HCT116 (cell line): ENCODE data around the gene COX10. TPM values are rescaled to one million over a fixed set of nuclear protein-coding genes. Genes with fewer than 3 reads are reported as not detected.

Experiments used
- ATAC-seq: fragments of 200-7000 bp; cut with Tn5 transposase; 2 replicates; pipeline ENCODE4 v1.9.1; 2020; ENCODE audit warnings: mild to moderate bottlenecking, moderate library complexity
- BruUV-seq: library from RNA; stranded (reverse); fragments of 400-500 nt; replicated peaks from 2 replicates; lab custom pipeline; 2021; lab: Mats Ljungman, UMichigan
- CTCF ChIA-PET: fragments of 300-600 bp; sonication (Branson Sonifier 250); formaldehyde crosslinking; loops from one replicate; lab custom pipeline; 2021; ENCODE audit warnings: antibody characterized with exemption; lab: Charles Lee
- POLR2A ChIA-PET: fragments of 300-600, 350-600 bp; sonication (Branson Sonifier 250); formaldehyde crosslinking; loops from one replicate; lab custom pipeline; 2021; ENCODE audit warnings: antibody characterized with exemption; lab: Charles Lee
- RAD21 ChIA-PET, 2 experiments: fragments of 300-600 bp; sonication (Branson Sonifier 250); formaldehyde crosslinking; loops; one replicate each; lab custom pipeline; 2023; ENCODE audit warnings: low total read pairs in 2 of 2; ENCODE audit not compliant: uncharacterized antibody in 2 of 2, unreplicated experiment in 2 of 2, low non-redundant PET in 1 of 2; lab: Charles Lee
- DNase-seq: peaks from one replicate; pipeline ENCODE4 v3.0.0-alpha.2; 2010; ENCODE audit warnings: low read depth, low spot score
- H2AFZ ChIP-seq: fragments of 200-600 bp; shearing (Covaris generic), sonication (generic); 2 replicates; pipeline ENCODE4 v1.6.1; 2017; ENCODE audit warnings: low read depth, mixed run types, mixed read lengths, antibody characterized with exemption, low read length; ENCODE audit not compliant: poor library complexity, severe bottlenecking
- H3K27ac ChIP-seq: 2 replicates; pipeline ENCODE4 v1.5.1; 2012; ENCODE audit warnings: low read depth, low read length
- H3K27me3 ChIP-seq: fragments of 200-600 bp; sonication (generic); 2 replicates; pipeline ENCODE4 v1.6.1; 2016; ENCODE audit warnings: mixed run types, low read length, mixed read lengths; ENCODE audit not compliant: insufficient read depth
- H3K36me3 ChIP-seq, 2 experiments: fragments of 200-500 bp in 1 of 2; fragments of 200-600 bp in 1 of 2; sonication (Bioruptor generic) in 1 of 2; sonication (generic) in 1 of 2; 2 replicates each; pipeline versions ENCODE4 v1.5.1 to v1.6.1; 2014 to 2016; ENCODE audit warnings: low read length in 2 of 2, inconsistent platforms in 1 of 2, mixed read lengths in 1 of 2, mixed run types in 1 of 2; ENCODE audit not compliant: insufficient read depth in 2 of 2, control insufficient read depth in 1 of 2
- H3K4me1 ChIP-seq, 2 experiments: fragments of 200-600 bp in 1 of 2; sonication (generic) in 1 of 2; 2 replicates each; pipeline versions ENCODE4 v1.5.1 to v1.6.1; 2012 to 2017; ENCODE audit warnings: low read length in 2 of 2, inconsistent platforms in 1 of 2, mild to moderate bottlenecking in 1 of 2, mixed read lengths in 1 of 2, mixed run types in 1 of 2, moderate library complexity in 1 of 2; ENCODE audit not compliant: insufficient read depth in 2 of 2, control insufficient read depth in 1 of 2
- H3K4me2 ChIP-seq: fragments of 200-600 bp; sonication (generic); 2 replicates; pipeline ENCODE4 v1.6.1; 2017; ENCODE audit warnings: mixed run types, low read length, mixed read lengths
- H3K4me3 ChIP-seq, 2 experiments: fragments of 200-600 bp in 1 of 2; sonication (generic) in 1 of 2; replicated peaks in 1 of 2; 2 replicates each; pipeline ENCODE4 v1.5.1; 2011 to 2016; ENCODE audit warnings: low read length in 2 of 2, control low read depth in 1 of 2, low read depth in 1 of 2, mild to moderate bottlenecking in 1 of 2, mixed read lengths in 1 of 2, mixed run types in 1 of 2
- H3K79me2 ChIP-seq: fragments of 200-600 bp; sonication (generic); 2 replicates; pipeline ENCODE4 v1.6.1; 2017; ENCODE audit warnings: mild to moderate bottlenecking, mixed run types, low read length, moderate library complexity, mixed read lengths; ENCODE audit not compliant: insufficient read depth
- H3K9ac ChIP-seq: fragments of 200-600 bp; sonication (generic); 2 replicates; pipeline ENCODE4 v1.6.1; 2016; ENCODE audit warnings: low read length, mixed read lengths
- H3K9me2 ChIP-seq: fragments of 200-600 bp; sonication (generic), shearing (Covaris generic); 2 replicates; pipeline ENCODE4 v1.6.1; 2017; ENCODE audit warnings: mixed run types, mild to moderate bottlenecking, moderate library complexity; ENCODE audit not compliant: insufficient read depth
- H3K9me3 ChIP-seq, 2 experiments: fragments of 200-500 bp in 1 of 2; fragments of 200-600 bp in 1 of 2; sonication (Bioruptor generic) in 1 of 2; sonication (generic) in 1 of 2; 2 replicates each; pipeline ENCODE4 v1.6.1; 2014 to 2017; ENCODE audit warnings: low read length in 2 of 2, mixed read lengths in 2 of 2, inconsistent platforms in 1 of 2, low read depth in 1 of 2, mild to moderate bottlenecking in 1 of 2, mixed run types in 1 of 2, moderate library complexity in 1 of 2; ENCODE audit not compliant: control insufficient read depth in 1 of 2, insufficient read depth in 1 of 2
- H4K20me1 ChIP-seq: fragments of 200-600 bp; sonication (generic), shearing (Covaris generic); 2 replicates; pipeline ENCODE4 v1.6.1; 2017; ENCODE audit warnings: mixed run types, mild to moderate bottlenecking, moderate library complexity; ENCODE audit not compliant: insufficient read depth
- ELF1 ChIP-seq: IDR thresholded peaks from 2 replicates; pipeline ENCODE4 v1.6.1; 2012; ENCODE audit warnings: low read depth, borderline replicate concordance
- FOSL1 ChIP-seq: IDR thresholded peaks from 2 replicates; pipeline ENCODE4 v1.6.1; 2012; ENCODE audit warnings: low read depth
- POLR2A ChIP-seq: IDR thresholded peaks from 2 replicates; pipeline ENCODE4 v1.7.0; 2011; ENCODE audit warnings: borderline replicate concordance; ENCODE audit not compliant: insufficient read depth, insufficient read length; ENCODE audit errors: extremely low read depth
- POLR2AphosphoS5 ChIP-seq: IDR thresholded peaks from 2 replicates; pipeline ENCODE4 v1.6.1; 2011; ENCODE audit warnings: mild to moderate bottlenecking, low read depth, low read length, moderate library complexity
- RAD21 ChIP-seq: IDR thresholded peaks from 2 replicates; pipeline ENCODE4 v1.6.1; 2012; ENCODE audit warnings: low read depth, mild to moderate bottlenecking
- SIN3A ChIP-seq: IDR thresholded peaks from 2 replicates; pipeline ENCODE4 v1.6.1; 2012; ENCODE audit warnings: low read depth
- intact Hi-C: fragments of 100-400 bp; cut with micrococcal nuclease; formaldehyde crosslinking; loops from 2 replicates; pipeline ENCODE4 v1.10.0; 2022
- total RNA-seq: library from RNA; stranded (reverse); gene quantifications from one replicate; pipeline ENCODE4 v1.2.1, GENCODE V29; 2021; ENCODE audit not compliant: unreplicated experiment
- TF ChIP-seq, protein P1 (sequence below): IDR thresholded peaks from 2 replicates; pipeline ENCODE4 v1.6.1; 2011; ENCODE audit warnings: mild to moderate bottlenecking, low read length, moderate library complexity; ENCODE audit not compliant: insufficient replicate concordance; ENCODE audit errors: extremely low read depth
- TF ChIP-seq, protein P2 (sequence below): IDR thresholded peaks from 2 replicates; pipeline ENCODE4 v1.6.1; 2012
- TF ChIP-seq, protein P3 (sequence below), 3 experiments: fragments of 200-600 bp in 1 of 3; sonication (generic) in 1 of 3; IDR thresholded peaks in 2 of 3; conservative IDR thresholded peaks in 1 of 3; 2 replicates each; pipeline ENCODE4 v1.5.1; 2012 to 2017; ENCODE audit warnings: low read depth in 2 of 3, low read length in 2 of 3, antibody characterized with exemption in 1 of 3, borderline replicate concordance in 1 of 3, control low read depth in 1 of 3, mild to moderate bottlenecking in 1 of 3, mixed read lengths in 1 of 3, mixed run types in 1 of 3, moderate library complexity in 1 of 3; ENCODE audit not compliant: insufficient read depth in 1 of 3

Gene COX10
- total RNA-seq, 1 experiment from 2014 or later, result 22.4 TPM

DNA sequence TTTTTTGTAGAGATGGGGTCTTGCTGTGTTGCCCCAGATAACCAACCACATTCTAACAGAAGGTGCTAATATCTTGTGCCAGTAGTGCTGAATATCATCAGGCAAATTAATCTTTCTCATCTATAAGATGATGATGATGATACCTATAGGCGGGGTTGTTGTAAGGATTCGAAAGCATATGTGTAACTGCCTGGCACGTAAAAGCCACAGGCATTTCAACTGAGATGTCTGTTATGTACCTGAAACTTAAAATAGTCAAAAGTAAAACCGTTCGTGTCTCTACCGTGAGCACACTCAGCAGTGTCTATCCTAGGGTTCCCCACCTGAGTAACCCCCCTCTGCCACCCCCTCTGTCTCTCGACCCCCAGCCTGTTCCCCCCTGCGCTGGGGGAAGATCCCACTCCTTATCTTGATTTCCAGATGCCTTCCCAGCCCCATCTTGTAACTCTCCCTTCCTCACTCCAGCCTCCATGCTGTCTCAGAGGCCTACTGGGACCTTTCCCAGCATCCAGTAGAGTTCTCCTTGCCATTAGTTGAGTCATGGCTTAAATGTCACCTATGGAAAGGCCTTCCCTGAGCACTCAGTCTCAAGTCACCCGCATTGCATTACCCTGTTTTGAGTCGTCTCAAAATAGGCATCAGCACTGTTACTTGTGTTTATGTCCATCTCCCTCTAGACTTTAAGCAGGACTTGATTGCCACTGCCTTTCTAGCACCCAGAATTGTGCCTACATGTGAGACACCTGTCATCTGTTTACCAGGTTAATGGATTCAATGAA is 133.3 kb downstream of the COX10 start:
- H3K79me2 ChIP-seq, result no peaks in the 10 kb centered on the region
- peaks cover 12 to 24% of the 10 kb centered on the region in 2 experiments for H3K4me1 ChIP-seq
- no peak overlapping the region for H3K27ac ChIP-seq
- H3K4me2 ChIP-seq, result no peak overlapping the region
- H3K9me2 ChIP-seq, result no peaks in the 10 kb centered on the region
- BruUV-seq, result no TSS peak
- H2AFZ ChIP-seq, result no peak overlapping the region
- no peak for TF ChIP-seq ELF1
- no peak for TF ChIP-seq SIN3A
- no peak for TF ChIP-seq POLR2A
- TF ChIP-seq, protein P1, sequence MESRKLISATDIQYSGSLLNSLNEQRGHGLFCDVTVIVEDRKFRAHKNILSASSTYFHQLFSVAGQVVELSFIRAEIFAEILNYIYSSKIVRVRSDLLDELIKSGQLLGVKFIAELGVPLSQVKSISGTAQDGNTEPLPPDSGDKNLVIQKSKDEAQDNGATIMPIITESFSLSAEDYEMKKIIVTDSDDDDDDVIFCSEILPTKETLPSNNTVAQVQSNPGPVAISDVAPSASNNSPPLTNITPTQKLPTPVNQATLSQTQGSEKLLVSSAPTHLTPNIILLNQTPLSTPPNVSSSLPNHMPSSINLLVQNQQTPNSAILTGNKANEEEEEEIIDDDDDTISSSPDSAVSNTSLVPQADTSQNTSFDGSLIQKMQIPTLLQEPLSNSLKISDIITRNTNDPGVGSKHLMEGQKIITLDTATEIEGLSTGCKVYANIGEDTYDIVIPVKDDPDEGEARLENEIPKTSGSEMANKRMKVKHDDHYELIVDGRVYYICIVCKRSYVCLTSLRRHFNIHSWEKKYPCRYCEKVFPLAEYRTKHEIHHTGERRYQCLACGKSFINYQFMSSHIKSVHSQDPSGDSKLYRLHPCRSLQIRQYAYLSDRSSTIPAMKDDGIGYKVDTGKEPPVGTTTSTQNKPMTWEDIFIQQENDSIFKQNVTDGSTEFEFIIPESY, result no peak
- TF ChIP-seq POLR2AphosphoS5, result no peak
- no peaks in the 10 kb centered on the region for H4K20me1 ChIP-seq
- no peak for ATAC-seq
- H3K36me3 ChIP-seq, result no peaks in the 10 kb centered on the region
- ChIA-PET POLR2A (no interaction called here), CTCF (no interaction called here), RAD21 (no interaction called here)
- no peaks in the 10 kb centered on the region for H3K27me3 ChIP-seq
- DNase-seq, result no peak
- H3K9me3 ChIP-seq, result no peaks in the 10 kb centered on the region
- intact Hi-C loops, result no loop called here
- H3K4me3 ChIP-seq, result no peak overlapping the region
- no peak overlapping the region for H3K9ac ChIP-seq

DNA sequence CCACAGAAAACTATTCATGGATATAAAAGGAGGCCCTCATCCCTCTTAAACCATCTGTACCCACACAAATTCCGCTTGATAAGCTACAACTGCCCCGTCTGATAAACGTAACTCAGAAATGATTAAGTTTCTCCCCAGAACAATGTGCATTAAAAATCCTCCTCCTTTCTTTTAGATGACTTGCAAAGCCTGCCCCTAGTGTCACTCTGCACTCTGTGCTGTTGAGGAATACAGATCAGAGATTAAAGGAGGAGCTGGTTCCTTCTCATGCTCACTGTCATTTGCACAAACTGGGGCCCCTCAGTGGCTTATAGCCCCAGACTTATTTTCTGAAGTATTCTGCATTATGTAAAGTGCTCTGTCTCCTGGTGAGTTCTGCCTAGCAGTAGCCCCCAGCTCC is 134.1 kb downstream of the COX10 start:
- no peak overlapping the region for H3K9ac ChIP-seq
- ChIA-PET RAD21 (no interaction called here), CTCF (interaction anchor here (0.5 to 0.6 kb wide), 2 partner anchors 40 to 135 kb away, joined by 3 read pairs; no protein-coding TSS in a partner anchor)
- H3K79me2 ChIP-seq, result no peaks in the 10 kb centered on the region
- ATAC-seq (no peak), DNase-seq (no peak)
- no peaks in the 10 kb centered on the region for H4K20me1 ChIP-seq
- H3K27ac ChIP-seq, result no peak overlapping the region
- no peaks in the 10 kb centered on the region for H3K9me3 ChIP-seq
- no peaks in the 10 kb centered on the region for H3K27me3 ChIP-seq
- TF ChIP-seq, protein P2, sequence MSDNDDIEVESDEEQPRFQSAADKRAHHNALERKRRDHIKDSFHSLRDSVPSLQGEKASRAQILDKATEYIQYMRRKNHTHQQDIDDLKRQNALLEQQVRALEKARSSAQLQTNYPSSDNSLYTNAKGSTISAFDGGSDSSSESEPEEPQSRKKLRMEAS, result no peak
- TF ChIP-seq, protein P3, sequence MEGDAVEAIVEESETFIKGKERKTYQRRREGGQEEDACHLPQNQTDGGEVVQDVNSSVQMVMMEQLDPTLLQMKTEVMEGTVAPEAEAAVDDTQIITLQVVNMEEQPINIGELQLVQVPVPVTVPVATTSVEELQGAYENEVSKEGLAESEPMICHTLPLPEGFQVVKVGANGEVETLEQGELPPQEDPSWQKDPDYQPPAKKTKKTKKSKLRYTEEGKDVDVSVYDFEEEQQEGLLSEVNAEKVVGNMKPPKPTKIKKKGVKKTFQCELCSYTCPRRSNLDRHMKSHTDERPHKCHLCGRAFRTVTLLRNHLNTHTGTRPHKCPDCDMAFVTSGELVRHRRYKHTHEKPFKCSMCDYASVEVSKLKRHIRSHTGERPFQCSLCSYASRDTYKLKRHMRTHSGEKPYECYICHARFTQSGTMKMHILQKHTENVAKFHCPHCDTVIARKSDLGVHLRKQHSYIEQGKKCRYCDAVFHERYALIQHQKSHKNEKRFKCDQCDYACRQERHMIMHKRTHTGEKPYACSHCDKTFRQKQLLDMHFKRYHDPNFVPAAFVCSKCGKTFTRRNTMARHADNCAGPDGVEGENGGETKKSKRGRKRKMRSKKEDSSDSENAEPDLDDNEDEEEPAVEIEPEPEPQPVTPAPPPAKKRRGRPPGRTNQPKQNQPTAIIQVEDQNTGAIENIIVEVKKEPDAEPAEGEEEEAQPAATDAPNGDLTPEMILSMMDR (IDR thresholded peaks at IDR 0.05 in 2 of 3, conservative IDR thresholded peaks at IDR 0.05 in 1 of 3; ENCODE audit: borderline replicate concordance in 1 of 3, insufficient read depth in 1 of 3, low read depth in 2 of 3, low read length in 2 of 3), result peak in 2 of 3 experiments; percentile 41 to 42; a peak in 3 of 6 replicates
- TF ChIP-seq RAD21, result 0 out of 2 replicates have a peak, but pooled peaks have one; percentile 6
- no peak for TF ChIP-seq FOSL1
- TF ChIP-seq, all 23 proteins: peak for 2
- POLR2A ChIA-PET, result no interaction called here
- Histone ChIP-seq H3K9me2 (no peaks in the 10 kb centered on the region), H3K4me3 (no peak overlapping the region), H3K36me3 (no peaks in the 10 kb centered on the region), H3K4me2 (no peak overlapping the region), H3K4me1 (peaks cover 12 to 24% of the 10 kb centered on the region in 2 experiments), H2AFZ (no peak overlapping the region)
- BruUV-seq, result no TSS peak
- intact Hi-C loops, result no loop called here
